Panc1 (cell line): ENCODE results near the gene ZKSCAN5.

Experiments
- SIN3A ChIP-seq: IDR thresholded peaks from 2 replicates; pipeline ENCODE4 v1.6.1; 2012; ENCODE audit warnings: low read depth, mild to moderate bottlenecking, low read length, moderate library complexity, borderline replicate concordance; ENCODE audit not compliant: insufficient read depth
- TCF7L2 ChIP-seq: IDR thresholded peaks from 2 replicates; pipeline ENCODE4 v1.6.1; 2011; ENCODE audit warnings: mild to moderate bottlenecking, low read depth, low read length, inconsistent platforms
- TF ChIP-seq, protein P1 (sequence below): fragments of 450-650 bp; IDR thresholded peaks from 2 replicates; pipeline ENCODE4 v1.5.1; 2017; ENCODE audit warnings: mild to moderate bottlenecking

DNA sequence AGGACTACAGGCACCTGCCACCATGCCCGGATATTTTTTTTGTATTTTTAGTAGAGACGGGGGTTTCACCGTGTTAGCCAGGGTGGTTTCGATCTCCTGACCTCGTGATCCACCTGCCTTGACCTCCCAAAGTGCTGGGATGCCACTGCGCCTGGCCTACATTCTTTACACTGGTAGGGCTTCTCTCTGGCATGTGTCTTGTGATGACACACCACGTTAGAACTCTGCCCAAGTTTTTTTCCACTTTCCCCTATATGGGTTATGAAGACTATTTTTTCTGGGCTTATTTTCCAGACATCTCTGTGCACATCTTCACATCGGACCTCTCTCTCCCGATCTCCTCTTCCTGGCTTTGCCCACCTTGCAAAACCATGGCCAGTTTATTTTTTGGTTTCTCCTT lies 36.8 kb downstream of the ZKSCAN5 start:
- TF ChIP-seq, protein P1, sequence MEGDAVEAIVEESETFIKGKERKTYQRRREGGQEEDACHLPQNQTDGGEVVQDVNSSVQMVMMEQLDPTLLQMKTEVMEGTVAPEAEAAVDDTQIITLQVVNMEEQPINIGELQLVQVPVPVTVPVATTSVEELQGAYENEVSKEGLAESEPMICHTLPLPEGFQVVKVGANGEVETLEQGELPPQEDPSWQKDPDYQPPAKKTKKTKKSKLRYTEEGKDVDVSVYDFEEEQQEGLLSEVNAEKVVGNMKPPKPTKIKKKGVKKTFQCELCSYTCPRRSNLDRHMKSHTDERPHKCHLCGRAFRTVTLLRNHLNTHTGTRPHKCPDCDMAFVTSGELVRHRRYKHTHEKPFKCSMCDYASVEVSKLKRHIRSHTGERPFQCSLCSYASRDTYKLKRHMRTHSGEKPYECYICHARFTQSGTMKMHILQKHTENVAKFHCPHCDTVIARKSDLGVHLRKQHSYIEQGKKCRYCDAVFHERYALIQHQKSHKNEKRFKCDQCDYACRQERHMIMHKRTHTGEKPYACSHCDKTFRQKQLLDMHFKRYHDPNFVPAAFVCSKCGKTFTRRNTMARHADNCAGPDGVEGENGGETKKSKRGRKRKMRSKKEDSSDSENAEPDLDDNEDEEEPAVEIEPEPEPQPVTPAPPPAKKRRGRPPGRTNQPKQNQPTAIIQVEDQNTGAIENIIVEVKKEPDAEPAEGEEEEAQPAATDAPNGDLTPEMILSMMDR = no peak
- TF ChIP-seq SIN3A = no peak
- no peak for TF ChIP-seq TCF7L2
